GM12892 (cell line): Measurements from ENCODE around the gene PLEKHM3.

Source experiments
- POLR2A ChIP-seq: IDR thresholded peaks from 2 replicates; pipeline ENCODE4 v1.6.1; 2011; ENCODE audit warnings: low read depth, low read length, control low read depth
- POLR2AphosphoS5 ChIP-seq: IDR thresholded peaks from 2 replicates; pipeline ENCODE4 v1.6.1; 2011; ENCODE audit warnings: low read depth, low read length, control low read depth
- TAF1 ChIP-seq: IDR thresholded peaks from 2 replicates; pipeline ENCODE4 v1.6.1; 2011; ENCODE audit warnings: low read depth, mild to moderate bottlenecking, control low read depth, low read length, borderline replicate concordance

GRCh38 chr2:208062961-208063360, 37.6 kb upstream of the PLEKHM3 start:
- TF ChIP-seq POLR2AphosphoS5 (no peak), POLR2A (no peak), TAF1 (no peak)
